K562 (cell line): ENCODE measurements around the gene GRIPAP1. TPM values are rescaled to one million over a fixed set of nuclear protein-coding genes. Genes with fewer than 3 reads are reported as not detected.

Source experiments
- ATAC-seq: fragments of 200-7000 bp; cut with Tn5 transposase; 3 replicates; pipeline ENCODE4 v1.9.1; 2020; ENCODE audit warnings: moderate library complexity
- BruUV-seq: library from RNA; stranded (reverse); fragments of 400-500 nt; replicated peaks from 2 replicates; lab custom pipeline; 2021; lab: Mats Ljungman, UMichigan
- CTCF ChIA-PET: fragments of 300-600 bp; formaldehyde crosslinking; extraction: SDS; loops from one replicate; lab custom pipeline; 2021; ENCODE audit warnings: low intra/inter-chr PET ratio; lab: Yijun Ruan, JAX
- POLR2A ChIA-PET: fragments of 300-600, 350-650 bp; sonication (Branson Sonifier 250); formaldehyde crosslinking; extraction: SDS; loops from one replicate; lab custom pipeline; 2021; ENCODE audit warnings: antibody characterized with exemption, inconsistent platforms; lab: Yijun Ruan, JAX
- DNase-seq, 4 experiments: peaks; one replicate each; pipeline versions ENCODE4 v3.0.0 to v3.0.0-alpha.2; 2011 to 2018; ENCODE audit warnings: low spot score in 3 of 4, mixed read lengths in 3 of 4; ENCODE audit errors: extremely low read depth in 1 of 4
- FAIRE-seq: peaks from 2 replicates; lab custom pipeline; 2011; peaks lifted over from hg19 to GRCh38; lab: Jason Lieb, UNC
- H2AFZ ChIP-seq: 2 replicates; pipeline ENCODE4 v1.6.0; 2011; ENCODE audit warnings: low read depth, low read length, control low read depth, inconsistent platforms
- H3K27ac ChIP-seq: fragments of 200-600 bp; 3 replicates; pipeline ENCODE4 v1.8.0; 2011; ENCODE audit warnings: low read depth, mild to moderate bottlenecking, control low read depth, inconsistent platforms, low read length, moderate library complexity, mixed read lengths; ENCODE audit errors: extremely low read depth
- H3K27me3 ChIP-seq, 2 experiments: fragments of 300-600 bp in 1 of 2; 2 replicates in 1 of 2; 3 replicates in 1 of 2; pipeline versions ENCODE4 v1.6.0 to v1.8.0; 2011; ENCODE audit warnings: inconsistent platforms in 2 of 2, low read length in 2 of 2, mild to moderate bottlenecking in 1 of 2, mixed read lengths in 1 of 2, moderate library complexity in 1 of 2; ENCODE audit not compliant: control insufficient read depth in 2 of 2, insufficient read depth in 2 of 2
- H3K36me3 ChIP-seq: fragments of 300-600 bp; 3 replicates; pipeline ENCODE4 v1.8.0; 2011; ENCODE audit warnings: mild to moderate bottlenecking, low read length, inconsistent platforms; ENCODE audit not compliant: control insufficient read depth, insufficient read depth
- H3K4me1 ChIP-seq, 2 experiments: fragments of 200-600 bp in 1 of 2; replicated peaks in 1 of 2; 2 replicates in 1 of 2; 3 replicates in 1 of 2; pipeline versions ENCODE4 v1.5.1 to v1.8.0; 2011; ENCODE audit warnings: inconsistent platforms in 2 of 2, low read length in 2 of 2, mild to moderate bottlenecking in 1 of 2, mixed read lengths in 1 of 2, moderate library complexity in 1 of 2; ENCODE audit not compliant: control insufficient read depth in 2 of 2, insufficient read depth in 2 of 2
- H3K4me2 ChIP-seq: 2 replicates; pipeline ENCODE4 v1.6.1; 2011; ENCODE audit warnings: low read length, control low read depth, inconsistent platforms, mixed read lengths; ENCODE audit not compliant: insufficient read depth
- H3K4me3 ChIP-seq: fragments of 200-600 bp; sonication (generic), shearing (Covaris generic); 2 replicates; pipeline ENCODE4 v1.5.1; 2016; ENCODE audit warnings: control low read depth, inconsistent platforms
- H3K79me2 ChIP-seq: fragments of 200-600 bp; 3 replicates; pipeline ENCODE4 v1.8.0; 2011; ENCODE audit warnings: low read length, inconsistent platforms; ENCODE audit not compliant: control insufficient read depth, insufficient read depth
- H3K9ac ChIP-seq, 2 experiments: 2 replicates each; pipeline versions ENCODE4 v1.6.0 to v1.6.1; 2011; ENCODE audit warnings: low read depth in 2 of 2, low read length in 2 of 2, control low read depth in 1 of 2, inconsistent platforms in 1 of 2, mild to moderate bottlenecking in 1 of 2, mixed read lengths in 1 of 2; ENCODE audit not compliant: insufficient read depth in 1 of 2
- H3K9me1 ChIP-seq: one replicate; pipeline ENCODE4 v1.6.0; 2011; ENCODE audit warnings: inconsistent platforms, mild to moderate bottlenecking, low read length, moderate library complexity; ENCODE audit not compliant: control insufficient read depth, insufficient read depth
- H3K9me3 ChIP-seq: replicated peaks from 2 replicates; pipeline ENCODE4 v1.5.1; 2011; ENCODE audit warnings: low read depth, low read length, inconsistent platforms; ENCODE audit not compliant: control insufficient read depth, insufficient read depth
- H4K20me1 ChIP-seq: replicated peaks from 2 replicates; pipeline ENCODE4 v1.6.1; 2011; ENCODE audit warnings: low read length, inconsistent platforms, mixed read lengths; ENCODE audit not compliant: control insufficient read depth, insufficient read depth
- CCNT2 ChIP-seq: IDR thresholded peaks from 2 replicates; pipeline ENCODE4 v1.6.1; 2011; ENCODE audit warnings: borderline replicate concordance, low read depth, mild to moderate bottlenecking, moderate library complexity, mixed read lengths, low read length; ENCODE audit not compliant: insufficient read length; ENCODE audit errors: extremely low read depth
- CTCF ChIP-seq, 3 experiments: IDR thresholded peaks in 2 of 3; conservative IDR thresholded peaks in 1 of 3; 2 replicates each; pipeline ENCODE4 v1.5.1; 2011 to 2012; ENCODE audit warnings: low read length in 3 of 3, mild to moderate bottlenecking in 3 of 3, control low read depth in 2 of 3, improper control_type of control experiment in 1 of 3, inconsistent platforms in 1 of 3, low read depth in 1 of 3, mixed read lengths in 1 of 3, moderate library complexity in 1 of 3; ENCODE audit not compliant: insufficient read depth in 2 of 3
- EGR1 ChIP-seq: fragments of 450-650 bp; conservative IDR thresholded peaks from 2 replicates; pipeline ENCODE4 v1.6.1; 2017; ENCODE audit warnings: mild to moderate bottlenecking
- POLR2G ChIP-seq: fragments of 200-400 bp; formaldehyde crosslinking; IDR thresholded peaks from 2 replicates; pipeline ENCODE4 v1.6.1; 2017; ENCODE audit warnings: low read depth, mild to moderate bottlenecking, antibody characterized with exemption, low read length, moderate library complexity
- WGBS: fragments of 100-300 bp; shearing (Covaris generic); methylation state at CpG from one replicate; pipeline ENCODE4 v1.1.6; 2016; ENCODE audit warnings: low coverage, mixed read lengths; ENCODE audit not compliant: insufficient coverage; ENCODE audit errors: missing lambda C conversion rate; 5-methylcytosine and 5-hydroxymethylcytosine counted together
- in situ Hi-C: fragments of 300-500 bp; cut with MboI; formaldehyde crosslinking; loops from 4 replicates; pipeline ENCODE4 v1.15.0; 2018; ENCODE audit warnings: inconsistent platforms, mixed read lengths
- intact Hi-C: fragments of 100-400 bp; cut with micrococcal nuclease; formaldehyde crosslinking; loops from 2 replicates; pipeline ENCODE4 v1.14.2; 2022
- polyA plus RNA-seq, 8 experiments: library from polyadenylated mRNA; depleted of rRNA in 4 of 8; stranded (reverse) in 5 of 8; unstranded in 3 of 8; fragments of >200 nt; fragmentation: Nextera tagmentation in 2 of 8; fragmentation: Illumina TruSeq in 1 of 8; extraction: Ambion mirVana in 2 of 8; extraction: Trizol in 1 of 8; gene quantifications; 2 replicates each; pipeline versions ENCODE4 v1.2.1 to v1.2.3, GENCODE V29; 2011 to 2014; ENCODE audit warnings: inconsistent platforms in 1 of 8, missing spikeins in 1 of 8
- total RNA-seq, 7 experiments: library from RNA; depleted of rRNA in 6 of 7; stranded (reverse); fragments of >200 nt in 6 of 7; fragmentation: Illumina TruSeq in 2 of 7; extraction: Trizol in 2 of 7; gene quantifications; 2 replicates each; pipeline versions ENCODE4 v1.2.1 to v1.2.3, GENCODE V29; 2011 to 2021; ENCODE audit warnings: low replicate concordance in 1 of 7
- TF ChIP-seq, protein P1 (sequence below): sonication (generic); formaldehyde crosslinking; IDR thresholded peaks from 2 replicates; pipeline ENCODE4 v1.8.0; 2023; ENCODE audit warnings: mild to moderate bottlenecking, missing genetic modification reagents
- TF ChIP-seq, protein P2 (sequence below): fragments of 450-650 bp; IDR thresholded peaks from 2 replicates; pipeline ENCODE4 v1.6.1; 2016; ENCODE audit warnings: antibody characterized with exemption

The GRIPAP1 gene
- total and polyA plus RNA-seq, 9 of the 15 experiments (the other 6 are each of a cell fraction or from before 2014, with no cell fraction given), result 4.1 to 41.6 (median 24.0) TPM

DNA sequence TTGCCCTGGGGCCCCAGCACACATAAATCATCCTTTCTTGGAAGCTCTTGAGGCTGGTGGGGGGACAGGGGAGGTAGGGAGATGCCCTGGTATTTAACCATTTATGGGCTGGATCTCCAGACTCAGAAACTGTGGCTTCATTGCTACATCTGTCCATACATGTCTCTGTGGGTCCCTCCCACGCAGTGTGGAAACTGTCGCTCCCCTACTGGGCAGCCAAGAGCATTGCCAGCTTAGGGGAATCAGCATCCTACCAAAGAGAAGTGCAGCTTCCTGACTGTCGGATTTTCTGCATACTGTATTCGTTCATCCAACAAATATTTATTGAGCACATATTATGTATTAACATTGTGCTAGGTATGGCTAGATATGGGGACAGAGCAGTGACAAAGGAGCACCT, 3.7 kb downstream of the GRIPAP1 start:
- H3K4me2 ChIP-seq, result no peak overlapping the region
- H4K20me1 ChIP-seq, result no peaks in the 10 kb centered on the region
- no peak overlapping the region for H3K9ac ChIP-seq
- ChIA-PET CTCF (no interaction called here), POLR2A (no interaction called here)
- no peak overlapping the region for H3K4me3 ChIP-seq
- H3K27ac ChIP-seq, result no peak overlapping the region
- TF ChIP-seq CTCF (IDR thresholded peaks at IDR 0.05 in 2 of 3, conservative IDR thresholded peaks at IDR 0.05 in 1 of 3; ENCODE audit: insufficient read depth in 2 of 3, low read depth in 1 of 3, low read length in 3 of 3) (peak; percentile 22 to 32 (median 26); a peak in 3 of 6 replicates), POLR2G (no peak), EGR1 (peak; percentile 42), CCNT2 (no peak)
- TF ChIP-seq, protein P1, sequence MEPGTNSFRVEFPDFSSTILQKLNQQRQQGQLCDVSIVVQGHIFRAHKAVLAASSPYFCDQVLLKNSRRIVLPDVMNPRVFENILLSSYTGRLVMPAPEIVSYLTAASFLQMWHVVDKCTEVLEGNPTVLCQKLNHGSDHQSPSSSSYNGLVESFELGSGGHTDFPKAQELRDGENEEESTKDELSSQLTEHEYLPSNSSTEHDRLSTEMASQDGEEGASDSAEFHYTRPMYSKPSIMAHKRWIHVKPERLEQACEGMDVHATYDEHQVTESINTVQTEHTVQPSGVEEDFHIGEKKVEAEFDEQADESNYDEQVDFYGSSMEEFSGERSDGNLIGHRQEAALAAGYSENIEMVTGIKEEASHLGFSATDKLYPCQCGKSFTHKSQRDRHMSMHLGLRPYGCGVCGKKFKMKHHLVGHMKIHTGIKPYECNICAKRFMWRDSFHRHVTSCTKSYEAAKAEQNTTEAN (CRISPR knock-in tag), result no peak
- TF ChIP-seq, protein P2, sequence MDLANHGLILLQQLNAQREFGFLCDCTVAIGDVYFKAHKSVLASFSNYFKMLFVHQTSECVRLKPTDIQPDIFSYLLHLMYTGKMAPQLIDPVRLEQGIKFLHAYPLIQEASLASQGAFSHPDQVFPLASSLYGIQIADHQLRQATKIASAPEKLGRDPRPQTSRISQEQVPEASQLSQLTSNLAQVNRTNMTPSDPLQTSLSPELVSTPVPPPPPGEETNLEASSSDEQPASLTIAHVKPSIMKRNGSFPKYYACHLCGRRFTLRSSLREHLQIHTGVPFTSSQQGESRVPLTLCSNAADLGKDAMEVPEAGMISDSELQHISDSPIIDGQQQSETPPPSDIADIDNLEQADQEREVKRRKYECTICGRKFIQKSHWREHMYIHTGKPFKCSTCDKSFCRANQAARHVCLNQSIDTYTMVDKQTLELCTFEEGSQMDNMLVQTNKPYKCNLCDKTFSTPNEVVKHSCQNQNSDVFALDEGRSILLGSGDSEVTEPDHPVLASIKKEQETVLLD, result no peak
- ATAC-seq (0 out of 3 replicates have a peak, but pooled peaks have one; percentile 26), DNase-seq (peak in 3 of 4 experiments; percentile 23 to 33 (median 25)), FAIRE-seq (no peak)
- H3K36me3 ChIP-seq, result peaks cover 42% of the 10 kb centered on the region; the same call in 2 of the 3 replicates
- in situ Hi-C loops, result no loop called here
- no peaks in the 10 kb centered on the region for H3K27me3 ChIP-seq
- H3K79me2 ChIP-seq, result peaks cover 18% of the 10 kb centered on the region
- H3K9me3 ChIP-seq, result no peaks in the 10 kb centered on the region
- no TSS peak for BruUV-seq
- intact Hi-C loops, result no loop called here
- H3K9me1 ChIP-seq, result no peaks in the 10 kb centered on the region
- 66% methylated on average over 4 of the region's 4 CpGs for WGBS
- H3K4me1 ChIP-seq, result peaks cover 3 to 5% of the 10 kb centered on the region in 2 experiments; a peak in 2 of 5 replicates
- H2AFZ ChIP-seq, result no peak overlapping the region
